IMR-90 (cell line): Measurements from ENCODE around the gene TXNL4A. TPM values are rescaled to one million over a fixed set of nuclear protein-coding genes. Genes with fewer than 3 reads are reported as not detected.

Experiments used
- ATAC-seq: fragments of 200-7000 bp; cut with Tn5 transposase; 2 replicates; pipeline ENCODE4 v1.9.1; 2020; ENCODE audit warnings: low read depth, mild to moderate bottlenecking, moderate library complexity
- BruUV-seq: library from RNA; stranded (reverse); fragments of 400-500 nt; replicated peaks from 2 replicates; lab custom pipeline; 2021; lab: Mats Ljungman, UMichigan
- CTCF ChIA-PET: fragments of 300-600 bp; formaldehyde crosslinking; extraction: SDS; loops from one replicate; lab custom pipeline; 2021; ENCODE audit warnings: antibody characterized with exemption; lab: Yijun Ruan, JAX
- POLR2A ChIA-PET: fragments of 300-600 bp; sonication (Branson Sonifier 250); formaldehyde crosslinking; loops from one replicate; lab custom pipeline; 2022; ENCODE audit warnings: antibody characterized with exemption; ENCODE audit not compliant: unreplicated experiment; lab: Charles Lee
- DNase-seq: peaks from one replicate; pipeline ENCODE4 v3.0.0; 2013
- H2AFZ ChIP-seq: replicated peaks from 2 replicates; pipeline ENCODE3; 2013; ENCODE audit warnings: low read length, mild to moderate bottlenecking; ENCODE audit not compliant: poor library complexity
- H2AK5ac ChIP-seq: 2 replicates; pipeline ENCODE4 v1.6.1; 2013; ENCODE audit warnings: low read depth, low read length, inconsistent platforms
- H2AK9ac ChIP-seq: replicated peaks from 2 replicates; pipeline ENCODE3; 2013; ENCODE audit warnings: mild to moderate bottlenecking, low read depth, low read length, moderate library complexity; ENCODE audit not compliant: poor library complexity
- H2BK120ac ChIP-seq: 2 replicates; pipeline ENCODE4 v1.6.1; 2013; ENCODE audit warnings: low read depth, low read length, inconsistent platforms
- H2BK15ac ChIP-seq: 3 replicates; pipeline ENCODE4 v1.6.1; 2013; ENCODE audit warnings: low read depth, low read length, inconsistent platforms
- H2BK20ac ChIP-seq: 2 replicates; pipeline ENCODE4 v1.6.1; 2013; ENCODE audit warnings: low read depth, mild to moderate bottlenecking, inconsistent platforms, low read length, moderate library complexity
- H2BK5ac ChIP-seq: 2 replicates; pipeline ENCODE4 v1.6.1; 2013; ENCODE audit warnings: mild to moderate bottlenecking, low read depth, low read length, inconsistent platforms; ENCODE audit not compliant: poor library complexity, severe bottlenecking
- H3K14ac ChIP-seq: replicated peaks from 2 replicates; pipeline ENCODE4 v1.6.1; 2013; ENCODE audit warnings: low read depth, low read length, inconsistent platforms
- H3K18ac ChIP-seq: 2 replicates; pipeline ENCODE4 v1.6.1; 2013; ENCODE audit warnings: low read depth, low read length, control low read depth
- H3K23ac ChIP-seq: 2 replicates; pipeline ENCODE4 v1.6.1; 2013; ENCODE audit warnings: low read depth, low read length, inconsistent platforms
- H3K27ac ChIP-seq: 2 replicates; pipeline ENCODE4 v1.5.1; 2013; ENCODE audit warnings: mild to moderate bottlenecking, control low read depth, low read length; ENCODE audit not compliant: insufficient read depth
- H3K27me3 ChIP-seq: 2 replicates; pipeline ENCODE4 v1.6.1; 2013; ENCODE audit warnings: low read length; ENCODE audit not compliant: control insufficient read depth, insufficient read depth
- H3K36me3 ChIP-seq: 2 replicates; pipeline ENCODE4 v1.6.1; 2013; ENCODE audit warnings: low read length, mixed read lengths; ENCODE audit not compliant: control insufficient read depth, insufficient read depth
- H3K4ac ChIP-seq: 2 replicates; pipeline ENCODE4 v1.6.1; 2013; ENCODE audit warnings: low read depth, low read length, inconsistent platforms
- H3K4me1 ChIP-seq: 2 replicates; pipeline ENCODE4 v1.6.1; 2013; ENCODE audit warnings: low read length, mixed read lengths; ENCODE audit not compliant: control insufficient read depth, insufficient read depth
- H3K4me2 ChIP-seq: 2 replicates; pipeline ENCODE4 v1.6.1; 2013; ENCODE audit warnings: low read depth, mild to moderate bottlenecking, control low read depth, low read length, moderate library complexity
- H3K4me3 ChIP-seq: 2 replicates; pipeline ENCODE4 v1.5.1; 2013; ENCODE audit warnings: low read depth, mild to moderate bottlenecking, control low read depth, low read length, moderate library complexity; ENCODE audit not compliant: insufficient read depth
- H3K56ac ChIP-seq: 2 replicates; pipeline ENCODE4 v1.6.1; 2013; ENCODE audit warnings: low read length, inconsistent platforms; ENCODE audit not compliant: insufficient read depth; ENCODE audit errors: extremely low read depth
- H3K79me1 ChIP-seq, 2 experiments: 2 replicates each; pipeline ENCODE4 v1.6.1; 2013; ENCODE audit warnings: low read length in 2 of 2, inconsistent platforms in 1 of 2, low read depth in 1 of 2
- H3K9ac ChIP-seq: 2 replicates; pipeline ENCODE4 v1.6.1; 2013; ENCODE audit warnings: low read depth, low read length, control low read depth
- H3K9me1 ChIP-seq: 2 replicates; pipeline ENCODE4 v1.6.1; 2013; ENCODE audit warnings: low read length, inconsistent platforms; ENCODE audit not compliant: insufficient read depth
- H3K9me3 ChIP-seq: 2 replicates; pipeline ENCODE4 v1.6.1; 2013; ENCODE audit warnings: low read length; ENCODE audit not compliant: control insufficient read depth, insufficient read depth
- H4K20me1 ChIP-seq: 2 replicates; pipeline ENCODE4 v1.6.1; 2013; ENCODE audit warnings: low read length, inconsistent platforms; ENCODE audit not compliant: insufficient read depth
- H4K5ac ChIP-seq: 2 replicates; pipeline ENCODE4 v1.6.1; 2013; ENCODE audit warnings: mild to moderate bottlenecking, low read depth, low read length, control low read depth
- H4K8ac ChIP-seq, 2 experiments: 2 replicates each; pipeline ENCODE4 v1.6.1; 2013; ENCODE audit warnings: low read depth in 2 of 2, low read length in 2 of 2, control low read depth in 1 of 2, inconsistent platforms in 1 of 2
- H4K91ac ChIP-seq: 2 replicates; pipeline ENCODE4 v1.6.1; 2013; ENCODE audit warnings: low read depth, low read length, inconsistent platforms; ENCODE audit not compliant: insufficient read depth
- BHLHE40 ChIP-seq: fragments of 150-350 bp; IDR thresholded peaks from 2 replicates; pipeline ENCODE4 v1.6.1; 2016; ENCODE audit warnings: mild to moderate bottlenecking, low read depth, low read length
- CEBPB ChIP-seq: IDR thresholded peaks from 2 replicates; pipeline ENCODE4 v1.6.1; 2012; ENCODE audit warnings: low read depth, low read length, improper control_type of control experiment
- CHD1 ChIP-seq: IDR thresholded peaks from 2 replicates; pipeline ENCODE4 v1.6.1; 2012; ENCODE audit warnings: low read depth, low read length, improper control_type of control experiment
- CTCF ChIP-seq: conservative IDR thresholded peaks from 2 replicates; pipeline ENCODE4 v1.5.1; 2012; ENCODE audit warnings: mild to moderate bottlenecking, low read depth, low read length, improper control_type of control experiment
- ELK1 ChIP-seq: fragments of 150-350 bp; IDR thresholded peaks from 2 replicates; pipeline ENCODE4 v1.6.1; 2016; ENCODE audit warnings: low read depth, mild to moderate bottlenecking, low read length, moderate library complexity, borderline replicate concordance
- FOS ChIP-seq: fragments of 150-350 bp; IDR thresholded peaks from 2 replicates; pipeline ENCODE4 v1.6.1; 2016; ENCODE audit warnings: low read depth, low read length
- MAFK ChIP-seq: IDR thresholded peaks from 2 replicates; pipeline ENCODE4 v1.6.1; 2012; ENCODE audit warnings: low read depth, low read length, improper control_type of control experiment
- MAZ ChIP-seq: IDR thresholded peaks from 2 replicates; pipeline ENCODE4 v1.6.1; 2012; ENCODE audit warnings: low read depth, mild to moderate bottlenecking, low read length, improper control_type of control experiment, moderate library complexity, borderline replicate concordance
- MXI1 ChIP-seq: IDR thresholded peaks from 2 replicates; pipeline ENCODE4 v1.6.1; 2012; ENCODE audit warnings: low read depth, mild to moderate bottlenecking, low read length, moderate library complexity, borderline replicate concordance
- NFE2L2 ChIP-seq: fragments of 150-350 bp; IDR thresholded peaks from 2 replicates; pipeline ENCODE4 v1.6.1; 2016; ENCODE audit warnings: low read depth, mild to moderate bottlenecking, low read length
- POLR2A ChIP-seq: IDR thresholded peaks from 2 replicates; pipeline ENCODE4 v1.6.1; 2012; ENCODE audit warnings: mild to moderate bottlenecking, low read depth, low read length
- RAD21 ChIP-seq: IDR thresholded peaks from 2 replicates; pipeline ENCODE4 v1.6.1; 2012; ENCODE audit warnings: low read length, improper control_type of control experiment
- RCOR1 ChIP-seq: IDR thresholded peaks from 2 replicates; pipeline ENCODE4 v1.6.1; 2012; ENCODE audit warnings: mild to moderate bottlenecking, low read length, improper control_type of control experiment; ENCODE audit not compliant: insufficient replicate concordance
- RFX5 ChIP-seq: IDR thresholded peaks from 2 replicates; pipeline ENCODE4 v1.8.0; 2012; ENCODE audit warnings: low read depth, mild to moderate bottlenecking, low read length, moderate library complexity
- SMC3 ChIP-seq: fragments of 150-350 bp; IDR thresholded peaks from 2 replicates; pipeline ENCODE4 v1.6.1; 2016; ENCODE audit warnings: low read depth, mild to moderate bottlenecking, antibody characterized with exemption, low read length, moderate library complexity
- WGBS, 2 experiments: methylation state at CpG; one replicate each; pipeline versions ENCODE4 v1.1.5 to v1.1.7; 2013; ENCODE audit warnings: missing lambda C conversion rate in 2 of 2; ENCODE audit not compliant: insufficient read length in 1 of 2; ENCODE audit errors: extremely low coverage in 2 of 2; 5-methylcytosine and 5-hydroxymethylcytosine counted together
- dilution Hi-C: fragments of 300-500 bp; cut with HindIII; formaldehyde crosslinking; loops from one replicate; pipeline ENCODE4 v1.14.3; 2018; ENCODE audit warnings: low sequenced_read_pairs; ENCODE audit not compliant: unreplicated experiment
- in situ Hi-C: fragments of 300-500 bp; cut with MboI; formaldehyde crosslinking; loops from 3 replicates; pipeline ENCODE4 v1.14.3; 2019; ENCODE audit warnings: low sequenced_read_pairs, inconsistent platforms, mixed read lengths
- intact Hi-C: fragments of 100-400 bp; cut with micrococcal nuclease; formaldehyde crosslinking; loops from 2 replicates; pipeline ENCODE4 v1.10.0; 2022
- polyA plus RNA-seq, 3 experiments: library from polyadenylated mRNA; depleted of rRNA; stranded (reverse); fragments of >200 nt; gene quantifications; 2 replicates each; pipeline ENCODE4 v1.2.3, GENCODE V29; 2012; ENCODE audit warnings: low replicate concordance in 1 of 3
- total RNA-seq: library from RNA; depleted of rRNA; stranded (reverse); fragments of >200 nt; gene quantifications from 2 replicates; pipeline ENCODE4 v1.2.3, GENCODE V29; 2012
- TF ChIP-seq, protein P1 (sequence below): fragments of 150-350 bp; IDR thresholded peaks from 2 replicates; pipeline ENCODE4 v1.6.1; 2017; ENCODE audit warnings: mild to moderate bottlenecking, antibody characterized with exemption, low read length, low read depth

TXNL4A gene
- total and polyA plus RNA-seq, 2 of the 4 experiments (the other 2 are of a cell fraction), result 38.7 to 103 TPM

DNA sequence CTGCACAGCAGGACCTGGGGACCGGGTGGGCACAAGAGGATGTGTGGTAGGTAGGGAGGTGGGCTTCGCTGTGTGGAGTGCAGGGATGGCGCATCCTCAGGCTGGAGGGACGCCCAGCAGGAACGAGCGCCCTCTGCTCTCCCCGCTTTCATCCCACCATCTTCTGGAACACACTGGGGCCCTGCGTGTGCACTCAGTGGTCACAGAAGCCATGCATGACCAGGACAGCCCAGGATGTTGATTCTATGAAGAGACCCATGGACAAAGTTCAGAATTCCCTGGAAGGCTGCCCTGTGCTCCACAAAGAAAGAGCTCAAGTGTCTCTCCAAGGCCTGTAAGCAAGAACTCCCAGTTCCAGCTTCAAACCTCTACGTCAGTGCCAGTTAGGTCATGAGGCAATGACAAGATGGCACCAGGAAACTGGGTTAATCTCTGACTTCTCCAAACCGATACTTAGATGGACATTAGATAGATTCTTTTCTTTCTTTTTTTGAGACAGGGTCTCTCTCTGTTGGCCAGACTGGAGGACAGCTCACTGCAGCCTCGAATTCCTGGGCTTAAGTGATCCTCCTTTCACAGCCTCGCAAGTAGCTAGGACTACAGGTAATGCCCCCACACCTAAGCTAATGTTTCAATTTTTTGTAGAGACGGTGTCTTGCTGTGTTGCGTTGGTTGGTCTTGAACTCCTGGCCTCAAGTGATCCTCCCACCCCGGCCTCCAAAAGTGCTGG is 40.3 kb downstream of the TXNL4A start:
- BruUV-seq, result no TSS peak
- H4K8ac ChIP-seq, result no peak overlapping the region
- ChIA-PET POLR2A (no interaction called here), CTCF (no interaction called here)
- in situ Hi-C loops (no loop called here), intact Hi-C loops (no loop called here), dilution Hi-C loops (no loop called here)
- no peak overlapping the region for H3K14ac ChIP-seq
- H3K27me3 ChIP-seq, result no peaks in the 10 kb centered on the region
- H3K4me3 ChIP-seq, result no peak overlapping the region
- H3K56ac ChIP-seq, result no peak overlapping the region
- peaks cover 25% of the 10 kb centered on the region for H3K36me3 ChIP-seq
- 93% methylated on average over 3 of the region's 15 CpGs; no CpG with 5 or more reads in 1 of the 2 experiments for WGBS, 2 experiments
- H3K9me3 ChIP-seq, result no peaks in the 10 kb centered on the region
- H4K20me1 ChIP-seq, result peaks cover 66% of the 10 kb centered on the region
- H3K79me1 ChIP-seq, result peaks cover 15 to 79% of the 10 kb centered on the region in 2 experiments
- H3K18ac ChIP-seq, result no peak overlapping the region
- TF ChIP-seq POLR2A, result no peak
- TF ChIP-seq CEBPB, result no peak
- no peak for TF ChIP-seq CHD1
- no peak for TF ChIP-seq CTCF
- no peak for TF ChIP-seq MAZ
- TF ChIP-seq MXI1, result no peak
- no peak for TF ChIP-seq RCOR1
- no peak for TF ChIP-seq NFE2L2
- no peak for TF ChIP-seq MAFK
- TF ChIP-seq BHLHE40, result no peak
- TF ChIP-seq RAD21, result no peak
- TF ChIP-seq, protein P1, sequence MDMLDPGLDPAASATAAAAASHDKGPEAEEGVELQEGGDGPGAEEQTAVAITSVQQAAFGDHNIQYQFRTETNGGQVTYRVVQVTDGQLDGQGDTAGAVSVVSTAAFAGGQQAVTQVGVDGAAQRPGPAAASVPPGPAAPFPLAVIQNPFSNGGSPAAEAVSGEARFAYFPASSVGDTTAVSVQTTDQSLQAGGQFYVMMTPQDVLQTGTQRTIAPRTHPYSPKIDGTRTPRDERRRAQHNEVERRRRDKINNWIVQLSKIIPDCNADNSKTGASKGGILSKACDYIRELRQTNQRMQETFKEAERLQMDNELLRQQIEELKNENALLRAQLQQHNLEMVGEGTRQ, result no peak
- TF ChIP-seq SMC3, result no peak
- TF ChIP-seq ELK1, result no peak
- no peak for TF ChIP-seq FOS
- TF ChIP-seq RFX5, result no peak
- H2BK5ac ChIP-seq, result no peak overlapping the region
- H3K9me1 ChIP-seq, result peaks cover 21% of the 10 kb centered on the region
- H2BK20ac ChIP-seq, result no peak overlapping the region
- H2BK15ac ChIP-seq, result no peak overlapping the region
- ATAC-seq, result no peak
- H2AK5ac ChIP-seq, result no peak overlapping the region
- peaks cover 14% of the 10 kb centered on the region for H3K4me1 ChIP-seq
- H4K5ac ChIP-seq, result no peak overlapping the region
- no peak overlapping the region for H3K9ac ChIP-seq
- H3K4ac ChIP-seq, result no peak overlapping the region
- DNase-seq, result no peak
- H2AFZ ChIP-seq, result no peak overlapping the region
- no peak overlapping the region for H3K23ac ChIP-seq
- no peak overlapping the region for H2AK9ac ChIP-seq
- no peak overlapping the region; the same call in 1 of the 2 replicates for H3K4me2 ChIP-seq
- H2BK120ac ChIP-seq, result no peak overlapping the region
- H3K27ac ChIP-seq, result no peak overlapping the region
- H4K91ac ChIP-seq, result no peak overlapping the region
